OCI-LY1 (cell line): ENCODE results near the gene KRTAP10-5.

Source experiments
- H2AFZ ChIP-seq: fragments of 200-600 bp; sonication (generic), shearing (Covaris generic); 2 replicates; pipeline ENCODE4 v1.6.0; 2014; ENCODE audit warnings: antibody characterized with exemption, mild to moderate bottlenecking, low read length
- H3F3A ChIP-seq: fragments of 200-600 bp; sonication (generic), shearing (Covaris generic); 2 replicates; pipeline ENCODE4 v1.6.0; 2014; ENCODE audit warnings: mild to moderate bottlenecking, antibody characterized with exemption, low read length, moderate library complexity; ENCODE audit not compliant: insufficient read depth
- H3K27ac ChIP-seq: fragments of 200-600 bp; sonication (generic); 2 replicates; pipeline ENCODE4 v1.5.1; 2014; ENCODE audit warnings: low read length, mixed run types, mild to moderate bottlenecking, low read depth; ENCODE audit not compliant: poor library complexity, severe bottlenecking
- H3K27me3 ChIP-seq: fragments of 200-600 bp; sonication (generic); 2 replicates; pipeline ENCODE4 v1.6.0; 2014; ENCODE audit warnings: antibody characterized with exemption, mild to moderate bottlenecking, low read length, moderate library complexity; ENCODE audit not compliant: insufficient read depth
- H3K36me3 ChIP-seq: fragments of 200-600 bp; sonication (generic); 2 replicates; pipeline ENCODE4 v1.6.1; 2014; ENCODE audit warnings: mild to moderate bottlenecking, antibody characterized with exemption, low read length, moderate library complexity, mixed read lengths; ENCODE audit not compliant: insufficient read depth
- H3K4me1 ChIP-seq: fragments of 200-600 bp; sonication (generic); 2 replicates; pipeline ENCODE4 v1.5.1; 2014; ENCODE audit warnings: mild to moderate bottlenecking, low read length, moderate library complexity; ENCODE audit not compliant: insufficient read depth, severe bottlenecking
- H3K4me2 ChIP-seq: fragments of 200-600 bp; sonication (generic), shearing (Covaris generic); 2 replicates; pipeline ENCODE4 v1.6.1; 2014; ENCODE audit warnings: low read length
- H3K4me3 ChIP-seq: fragments of 200-600 bp; sonication (generic); 2 replicates; pipeline ENCODE4 v1.5.1; 2014; ENCODE audit warnings: low read length, low read depth, mild to moderate bottlenecking, mixed read lengths; ENCODE audit not compliant: poor library complexity, severe bottlenecking
- H3K79me2 ChIP-seq: fragments of 200-600 bp; shearing (Covaris generic); 2 replicates; pipeline ENCODE4 v1.6.1; 2016; ENCODE audit warnings: mixed run types, low read length, mixed read lengths; ENCODE audit not compliant: insufficient read depth
- H3K9ac ChIP-seq: fragments of 200-600 bp; sonication (generic), shearing (Covaris generic); 2 replicates; pipeline ENCODE4 v1.6.1; 2014; ENCODE audit warnings: mild to moderate bottlenecking, low read length, mixed read lengths
- H3K9me2 ChIP-seq: fragments of 200-600 bp; sonication (generic), shearing (Covaris generic); 2 replicates; pipeline ENCODE4 v1.6.1; 2014; ENCODE audit warnings: low read depth, mild to moderate bottlenecking, low read length, mixed read lengths
- H3K9me3 ChIP-seq: fragments of 200-600 bp; shearing (Covaris generic); 2 replicates; pipeline ENCODE4 v1.6.1; 2014; ENCODE audit warnings: low read length, mixed read lengths
- H4K20me1 ChIP-seq: fragments of 200-600 bp; sonication (generic), shearing (Covaris generic); 2 replicates; pipeline ENCODE4 v1.6.0; 2016; ENCODE audit warnings: mild to moderate bottlenecking, low read length; ENCODE audit not compliant: insufficient read depth
- CTCF ChIP-seq: fragments of 200-600 bp; sonication (generic), shearing (Covaris generic); IDR thresholded peaks from 2 replicates; pipeline ENCODE4 v1.5.1; 2017; ENCODE audit warnings: mild to moderate bottlenecking, antibody characterized with exemption, low read length, moderate library complexity, mixed read lengths
- EZH2 ChIP-seq: fragments of 200-600 bp; sonication (generic), shearing (Covaris generic); IDR thresholded peaks from 2 replicates; pipeline ENCODE4 v1.8.0; 2017; ENCODE audit warnings: borderline replicate concordance, mixed run types, mild to moderate bottlenecking, antibody characterized with exemption, low read length, moderate library complexity, mixed read lengths

The KRTAP10-5 gene

GRCh38 chr21:44595524-44595923, 15.1 kb upstream of the KRTAP10-5 start:
- Histone ChIP-seq H3K36me3 (no peaks in the 10 kb centered on the region), H3K27ac (no peak overlapping the region), H3K4me2 (no peak overlapping the region), H3K79me2 (no peaks in the 10 kb centered on the region), H3K4me1 (no peaks in the 10 kb centered on the region), H4K20me1 (no peaks in the 10 kb centered on the region), H3K9me3 (no peaks in the 10 kb centered on the region), H3K9ac (no peak overlapping the region), H2AFZ (no peak overlapping the region), H3K4me3 (no peak overlapping the region), H3K27me3 (no peaks in the 10 kb centered on the region), H3K9me2 (no peaks in the 10 kb centered on the region), H3F3A (no peaks in the 10 kb centered on the region)
- TF ChIP-seq CTCF (no peak), EZH2 (no peak)

GRCh38 chr21:44594406-44594916, 14.1 kb upstream of the KRTAP10-5 start:
- Histone ChIP-seq H3K79me2 (no peaks in the 10 kb centered on the region), H3F3A (no peaks in the 10 kb centered on the region), H3K4me3 (no peak overlapping the region), H3K9me3 (no peaks in the 10 kb centered on the region), H3K36me3 (no peaks in the 10 kb centered on the region), H4K20me1 (no peaks in the 10 kb centered on the region), H3K27ac (no peak overlapping the region), H3K27me3 (no peaks in the 10 kb centered on the region), H3K9ac (no peak overlapping the region), H3K4me1 (no peaks in the 10 kb centered on the region), H2AFZ (no peak overlapping the region), H3K4me2 (no peak overlapping the region), H3K9me2 (no peaks in the 10 kb centered on the region)
- TF ChIP-seq CTCF (no peak), EZH2 (no peak)

- H3K4me3 ChIP-seq = no peak overlapping the region
- H3K9me3 ChIP-seq = no peaks in the 10 kb centered on the region
- H3K4me2 ChIP-seq = no peak overlapping the region
- no peak overlapping the region for H3K9ac ChIP-seq
- no peaks in the 10 kb centered on the region for H3K9me2 ChIP-seq
- H3K36me3 ChIP-seq = no peaks in the 10 kb centered on the region
- H2AFZ ChIP-seq = no peak overlapping the region
- no peak overlapping the region for H3K27ac ChIP-seq
- no peaks in the 10 kb centered on the region for H3F3A ChIP-seq
- H3K4me1 ChIP-seq = no peaks in the 10 kb centered on the region
- no peaks in the 10 kb centered on the region for H3K27me3 ChIP-seq
- H4K20me1 ChIP-seq = no peaks in the 10 kb centered on the region
- no peak for TF ChIP-seq CTCF
- TF ChIP-seq EZH2 = no peak
- no peaks in the 10 kb centered on the region for H3K79me2 ChIP-seq
Measured at GRCh38 chr21:44593598-44594405, 13.4 kb upstream of the KRTAP10-5 start.
